ENCODE results near the gene AFG1L. TPM values are rescaled to one million over a fixed set of nuclear protein-coding genes. Genes with fewer than 3 reads are reported as not detected.

AFG1L gene
- total and polyA plus RNA-seq, 8 donors, result 0.45 to 18.5 (median 2.9) TPM; not detected in 1

DNA sequence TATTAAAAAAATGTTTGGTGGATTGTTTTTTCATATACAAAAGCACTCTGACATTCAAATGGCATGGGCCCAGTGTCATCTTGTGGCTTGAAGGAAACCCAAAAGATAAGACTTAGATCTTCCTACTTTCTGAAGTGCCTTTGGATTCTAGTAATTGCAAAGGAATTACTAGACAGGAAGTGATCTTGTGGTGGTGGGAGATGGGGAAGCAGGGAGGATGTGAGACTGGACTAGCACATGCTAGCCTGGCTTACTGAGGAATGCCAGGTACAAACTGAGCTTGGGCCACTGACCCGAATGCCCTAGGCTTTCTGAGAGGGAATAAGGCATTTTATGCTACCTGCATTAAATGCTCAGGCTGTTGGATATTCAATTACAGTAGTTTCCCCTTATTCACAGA lies 59.0 kb downstream of the AFG1L start:
- H3K36me3 ChIP-seq, result peaks cover 0 to 21% (median 9%) of the 10 kb centered on the region in 4 donors
- peaks cover 0 to 5% (median 0%) of the 10 kb centered on the region in 4 donors for H3K4me1 ChIP-seq
- H3K27ac ChIP-seq, result no peak overlapping the region
- no peaks in the 10 kb centered on the region for H3K27me3 ChIP-seq
- DNase-seq, result no peak
- intact Hi-C loops (cut with DNase I; ENCODE audit: low total_unique reads), result no loop called here
- no peaks in the 10 kb centered on the region for H3K9me3 ChIP-seq
- 97 to 100% (median 100%) methylated on average over 1 of the region's 1 CpG for WGBS, 5 donors
- H3K4me3 ChIP-seq, result no peak overlapping the region
- TF ChIP-seq POLR2AphosphoS5 (IDR thresholded peaks at IDR 0.05) (no peak), EP300 (IDR thresholded peaks at IDR 0.05) (no peak), POLR2A (IDR thresholded peaks at IDR 0.05) (no peak)
- TF ChIP-seq, protein P1, sequence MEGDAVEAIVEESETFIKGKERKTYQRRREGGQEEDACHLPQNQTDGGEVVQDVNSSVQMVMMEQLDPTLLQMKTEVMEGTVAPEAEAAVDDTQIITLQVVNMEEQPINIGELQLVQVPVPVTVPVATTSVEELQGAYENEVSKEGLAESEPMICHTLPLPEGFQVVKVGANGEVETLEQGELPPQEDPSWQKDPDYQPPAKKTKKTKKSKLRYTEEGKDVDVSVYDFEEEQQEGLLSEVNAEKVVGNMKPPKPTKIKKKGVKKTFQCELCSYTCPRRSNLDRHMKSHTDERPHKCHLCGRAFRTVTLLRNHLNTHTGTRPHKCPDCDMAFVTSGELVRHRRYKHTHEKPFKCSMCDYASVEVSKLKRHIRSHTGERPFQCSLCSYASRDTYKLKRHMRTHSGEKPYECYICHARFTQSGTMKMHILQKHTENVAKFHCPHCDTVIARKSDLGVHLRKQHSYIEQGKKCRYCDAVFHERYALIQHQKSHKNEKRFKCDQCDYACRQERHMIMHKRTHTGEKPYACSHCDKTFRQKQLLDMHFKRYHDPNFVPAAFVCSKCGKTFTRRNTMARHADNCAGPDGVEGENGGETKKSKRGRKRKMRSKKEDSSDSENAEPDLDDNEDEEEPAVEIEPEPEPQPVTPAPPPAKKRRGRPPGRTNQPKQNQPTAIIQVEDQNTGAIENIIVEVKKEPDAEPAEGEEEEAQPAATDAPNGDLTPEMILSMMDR (IDR thresholded peaks at IDR 0.05), result no peak

DNA sequence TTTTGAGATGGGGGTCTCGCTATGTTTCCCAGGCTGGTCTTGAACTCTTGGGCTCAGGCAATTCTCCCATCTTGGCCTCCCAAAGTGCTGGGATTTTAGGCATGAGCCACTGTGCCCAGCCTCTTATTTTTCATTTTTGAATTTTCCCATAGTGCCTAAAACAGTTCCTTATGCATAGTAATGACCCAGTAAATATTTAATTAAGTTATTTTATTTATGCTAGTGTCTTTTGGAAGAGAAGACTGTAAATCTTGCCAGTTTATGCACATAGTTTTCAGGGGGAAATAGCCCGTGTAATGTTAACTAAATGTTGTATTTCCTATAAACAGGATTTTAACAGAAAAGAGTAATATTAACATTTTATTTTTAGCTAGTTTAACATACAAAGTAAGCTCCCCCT lies 60.3 kb downstream of the AFG1L start:
- Histone ChIP-seq H3K27ac (no peak overlapping the region), H3K4me1 (peaks cover 0 to 5% (median 0%) of the 10 kb centered on the region in 4 donors), H3K27me3 (no peaks in the 10 kb centered on the region), H3K9me3 (no peaks in the 10 kb centered on the region), H3K4me3 (no peak overlapping the region), H3K36me3 (peaks cover 0 to 22% (median 9%) of the 10 kb centered on the region in 4 donors)
- no peak for TF ChIP-seq POLR2AphosphoS5 (IDR thresholded peaks at IDR 0.05)
- TF ChIP-seq POLR2A (IDR thresholded peaks at IDR 0.05), result no peak
- TF ChIP-seq EP300 (IDR thresholded peaks at IDR 0.05), result no peak
- TF ChIP-seq, protein P1 (IDR thresholded peaks at IDR 0.05), result no peak
- no peak for DNase-seq
- intact Hi-C loops (cut with DNase I; ENCODE audit: low total_unique reads), result no loop called here
- 69 to 93% (median 89%) methylated on average over 2 of the region's 2 CpGs for WGBS, 5 donors

DNA sequence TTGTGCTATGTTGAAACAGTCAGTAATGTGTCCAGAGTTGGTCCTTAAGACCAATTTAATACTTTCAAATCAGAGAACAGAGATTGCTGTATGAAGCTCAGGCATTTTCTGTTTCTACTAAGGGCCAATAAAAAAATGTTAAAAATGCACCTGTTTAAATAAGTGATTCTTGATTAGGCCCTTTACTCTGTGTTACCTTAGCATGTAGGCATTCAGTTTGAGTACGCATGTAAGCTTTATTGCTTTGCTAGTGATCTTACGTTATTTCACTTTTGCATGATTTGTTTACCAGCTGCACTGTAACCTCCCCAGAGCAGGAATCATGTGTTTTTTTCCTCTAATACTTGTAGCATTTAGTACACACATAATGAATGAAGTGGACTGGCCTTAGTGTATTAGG lies 61.0 kb downstream of the AFG1L start:
- H3K4me1 ChIP-seq, result peaks cover 0 to 1% (median 0%) of the 10 kb centered on the region in 4 donors
- H3K27ac ChIP-seq, result no peak overlapping the region
- H3K9me3 ChIP-seq, result no peaks in the 10 kb centered on the region
- 68 to 88% (median 85%) methylated on average over 2 of the region's 2 CpGs for WGBS, 5 donors
- intact Hi-C loops (cut with DNase I; ENCODE audit: low total_unique reads), result no loop called here
- peaks cover 0 to 22% (median 11%) of the 10 kb centered on the region in 4 donors for H3K36me3 ChIP-seq
- no peaks in the 10 kb centered on the region for H3K27me3 ChIP-seq
- no peak overlapping the region for H3K4me3 ChIP-seq
- TF ChIP-seq POLR2A (IDR thresholded peaks at IDR 0.05) (no peak), EP300 (IDR thresholded peaks at IDR 0.05) (no peak), POLR2AphosphoS5 (IDR thresholded peaks at IDR 0.05) (no peak)
- TF ChIP-seq, protein P1 (IDR thresholded peaks at IDR 0.05), result no peak
- DNase-seq, result no peak

DNA sequence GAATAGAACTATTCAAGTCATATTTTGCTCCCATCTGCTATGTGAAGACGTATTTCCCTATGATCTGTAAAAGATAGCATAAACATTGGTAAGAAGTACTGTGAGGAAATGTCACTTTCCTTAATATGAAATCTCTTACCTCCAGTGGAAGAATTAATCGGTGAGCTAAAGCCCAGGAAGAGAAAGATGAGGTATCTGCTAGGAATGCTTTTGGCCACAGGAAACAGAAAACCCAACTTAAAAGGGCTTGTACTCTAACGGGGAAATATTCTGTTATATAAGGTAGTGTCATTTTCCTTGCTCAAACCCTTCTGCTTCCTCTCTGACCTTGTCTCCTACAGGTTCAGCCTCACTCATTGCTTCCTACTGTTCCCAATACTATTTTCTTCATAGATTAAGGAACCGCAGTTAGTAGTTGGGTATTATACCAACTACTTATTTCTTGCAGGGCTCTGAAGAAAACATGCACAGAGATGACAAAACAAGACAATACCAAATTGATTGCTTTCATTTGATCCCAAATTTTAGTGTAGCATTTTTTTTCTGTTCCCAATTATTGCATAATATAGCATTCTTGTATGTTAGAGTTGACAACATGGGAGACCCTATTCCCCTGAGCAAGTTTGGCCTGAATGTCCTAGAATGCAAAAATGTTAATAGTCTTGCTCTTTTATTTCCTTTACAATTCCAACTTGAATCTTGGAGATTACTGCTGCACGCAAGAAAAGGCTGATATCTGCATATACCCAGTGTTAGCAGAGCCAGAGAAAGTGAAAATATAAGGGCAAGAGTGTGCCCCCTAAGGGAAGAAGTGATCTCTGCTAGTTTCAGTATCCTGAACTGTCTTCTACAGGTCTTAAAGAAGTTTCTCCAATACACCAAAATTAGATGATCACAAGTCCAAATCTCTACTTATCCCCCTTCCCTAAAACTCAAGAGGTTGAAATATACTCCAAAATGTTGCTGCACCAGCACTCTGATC lies 65.3 kb downstream of the AFG1L start:
- H3K9me3 ChIP-seq, result no peaks in the 10 kb centered on the region
- no peak overlapping the region for H3K4me3 ChIP-seq
- no peak overlapping the region for H3K27ac ChIP-seq
- peaks cover 0 to 22% (median 11%) of the 10 kb centered on the region in 4 donors for H3K36me3 ChIP-seq
- no peaks in the 10 kb centered on the region for H3K4me1 ChIP-seq
- intact Hi-C loops (cut with DNase I; ENCODE audit: low total_unique reads), result no loop called here
- DNase-seq, result peak in 1 of 2 donors; percentile 25
- TF ChIP-seq POLR2A (IDR thresholded peaks at IDR 0.05) (no peak), EP300 (IDR thresholded peaks at IDR 0.05) (no peak), POLR2AphosphoS5 (IDR thresholded peaks at IDR 0.05) (no peak)
- TF ChIP-seq, protein P1 (IDR thresholded peaks at IDR 0.05), result no peak
- H3K27me3 ChIP-seq, result no peaks in the 10 kb centered on the region
- WGBS, 5 donors, result 76 to 83% (median 81%) methylated on average over 5 of the region's 5 CpGs

All from stomach (tissue), 9 donors.